GM21360 (cell line): ENCODE results near the gene AP5M1.
"Not testable (repeated sequence)": the region's sequence is repeated elsewhere in the genome, so short reads cannot be mapped to it uniquely, and the experiment has no call there.

ENCODE experiments used
- ATAC-seq: cut with Tn5 transposase; IDR thresholded peaks from one replicate; pipeline ENCODE4 v1.9.1; 2021; ENCODE audit warnings: mild to moderate bottlenecking, moderate library complexity; ENCODE audit not compliant: unreplicated experiment

Gene AP5M1, protein sequence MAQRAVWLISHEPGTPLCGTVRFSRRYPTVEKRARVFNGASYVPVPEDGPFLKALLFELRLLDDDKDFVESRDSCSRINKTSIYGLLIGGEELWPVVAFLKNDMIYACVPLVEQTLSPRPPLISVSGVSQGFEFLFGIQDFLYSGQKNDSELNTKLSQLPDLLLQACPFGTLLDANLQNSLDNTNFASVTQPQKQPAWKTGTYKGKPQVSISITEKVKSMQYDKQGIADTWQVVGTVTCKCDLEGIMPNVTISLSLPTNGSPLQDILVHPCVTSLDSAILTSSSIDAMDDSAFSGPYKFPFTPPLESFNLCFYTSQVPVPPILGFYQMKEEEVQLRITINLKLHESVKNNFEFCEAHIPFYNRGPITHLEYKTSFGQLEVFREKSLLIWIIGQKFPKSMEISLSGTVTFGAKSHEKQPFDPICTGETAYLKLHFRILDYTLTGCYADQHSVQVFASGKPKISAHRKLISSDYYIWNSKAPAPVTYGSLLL

DNA sequence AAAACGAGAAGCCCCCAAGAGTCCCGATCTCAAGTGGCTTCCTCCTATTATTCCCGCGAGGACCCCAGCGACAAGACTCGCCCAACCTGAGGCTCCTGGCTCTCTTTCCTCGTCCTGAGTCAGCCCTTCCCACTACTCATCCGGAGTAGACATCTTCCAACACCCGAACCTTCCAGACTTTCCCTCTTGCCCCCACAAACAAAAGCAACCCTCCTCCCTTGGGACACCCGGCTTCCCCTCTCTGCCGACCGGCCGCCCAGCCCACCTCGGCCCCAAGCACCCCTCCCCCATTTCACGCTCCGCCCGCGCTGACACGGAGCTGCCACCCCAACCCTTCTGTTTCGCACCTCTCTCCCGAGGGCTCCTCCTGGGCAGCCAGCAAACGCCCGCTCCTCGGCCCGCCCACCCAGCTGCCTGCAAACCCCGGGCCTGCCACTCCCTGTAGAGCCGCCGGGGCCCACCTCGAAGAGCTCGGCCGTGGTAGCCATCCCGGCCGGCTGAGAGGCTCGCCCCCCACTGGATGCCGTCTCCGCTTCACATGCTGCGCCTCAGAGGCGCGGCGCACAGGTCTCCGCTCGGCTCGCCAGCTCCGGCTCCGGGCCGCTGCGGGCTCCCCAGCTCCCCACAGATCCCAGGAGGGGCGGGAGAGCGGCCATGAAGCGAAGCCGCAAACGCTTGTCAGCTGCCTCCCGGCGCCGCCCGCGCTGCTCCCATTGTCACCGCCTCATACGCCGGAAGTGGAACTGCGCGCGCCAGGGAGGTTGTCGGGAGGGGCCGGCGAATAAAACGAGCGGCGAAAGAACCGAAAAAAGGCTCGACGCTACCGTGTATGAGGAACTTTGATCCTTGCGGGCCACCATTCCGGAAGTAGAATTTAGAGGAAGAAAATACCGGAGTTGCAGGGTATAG, at the start of gene AP5M1, which contains the start of gene EXOC5:
TSS of gene AP5M1 (plus strand) at position 811 of the 909 bp plus-strand sequence. CDS start 344 bp downstream, outside the sequence.
TSS of gene EXOC5 (minus strand) at position 745 of the 909 bp plus-strand sequence. CDS start at position 488, 257 bp downstream.
- ATAC-seq = peak; percentile 88

DNA sequence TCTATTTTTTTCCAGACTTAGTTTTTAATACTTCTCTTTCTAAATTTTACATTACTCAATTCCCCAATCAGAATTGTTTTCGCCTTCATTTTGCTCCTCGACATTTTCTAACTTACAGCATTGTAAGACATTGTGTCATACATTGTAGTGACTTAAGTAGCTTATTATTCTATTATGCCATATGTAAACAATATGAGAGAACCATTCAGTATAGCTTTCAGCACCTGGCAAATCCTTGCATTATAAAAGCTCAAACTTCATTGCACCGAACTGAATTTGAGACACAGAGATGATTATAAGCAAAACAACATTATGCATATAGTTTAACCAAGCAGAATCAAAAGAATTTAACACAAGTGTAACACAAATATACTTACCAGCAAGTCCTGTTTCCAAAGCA, 46.8 kb upstream of the AP5M1 start:
- ATAC-seq = no peak

DNA sequence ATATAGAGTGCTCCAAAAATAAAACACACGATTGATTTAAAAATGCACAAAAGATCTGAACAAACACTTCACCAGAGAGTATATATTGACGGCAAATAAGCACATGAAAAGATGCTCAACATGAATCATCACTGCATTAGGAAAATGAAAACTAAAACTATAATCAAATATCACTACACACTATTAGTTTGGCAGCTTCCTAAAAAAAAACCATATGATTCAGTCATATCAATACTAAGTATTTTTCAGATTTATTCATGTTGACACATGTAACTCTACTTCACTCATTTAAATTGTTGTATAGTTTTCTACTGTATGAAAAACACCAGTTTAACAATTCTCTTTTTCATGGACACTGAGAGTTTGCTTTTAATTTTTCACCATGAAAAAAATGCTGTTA, 41.7 kb upstream of the AP5M1 start:
- ATAC-seq = no peak

DNA sequence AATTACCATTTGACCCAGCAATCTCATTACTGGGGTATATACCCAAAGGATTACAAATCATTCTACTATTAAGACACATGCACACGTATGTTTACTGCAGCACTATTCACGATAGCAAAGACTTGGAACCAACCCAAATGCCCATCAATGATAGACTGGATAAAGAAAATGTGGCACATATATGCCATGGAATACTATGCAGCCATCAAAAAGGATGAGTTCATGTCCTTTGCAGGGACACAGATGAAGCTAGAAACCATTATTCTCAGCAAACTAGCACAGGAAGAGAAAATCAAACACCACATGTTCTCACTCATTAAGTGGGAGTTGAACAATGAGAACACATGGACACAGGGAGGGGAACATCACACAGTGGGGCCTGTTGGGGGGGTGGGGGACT, 40.5 kb upstream of the AP5M1 start:
- not testable (repeated sequence) for ATAC-seq

DNA sequence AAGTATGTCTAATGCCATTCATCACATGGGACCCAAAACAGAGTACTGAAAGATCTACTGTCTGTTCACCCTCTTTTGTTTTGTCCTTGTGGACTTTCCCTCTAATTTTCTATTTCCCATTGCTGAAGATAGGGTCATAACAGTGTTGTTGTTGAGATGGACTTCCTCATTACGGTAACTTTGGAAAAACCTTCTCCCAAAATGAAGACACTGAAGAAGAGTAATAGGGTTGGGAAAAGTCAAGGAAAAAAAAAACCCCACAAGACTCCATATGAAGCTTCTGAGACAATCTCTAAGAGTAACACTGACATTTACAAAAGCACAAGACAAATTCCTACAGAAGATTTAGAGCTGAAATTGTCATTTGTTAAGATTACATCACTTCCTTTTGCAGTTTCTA, 36.8 kb upstream of the AP5M1 start:
- ATAC-seq = no peak

DNA sequence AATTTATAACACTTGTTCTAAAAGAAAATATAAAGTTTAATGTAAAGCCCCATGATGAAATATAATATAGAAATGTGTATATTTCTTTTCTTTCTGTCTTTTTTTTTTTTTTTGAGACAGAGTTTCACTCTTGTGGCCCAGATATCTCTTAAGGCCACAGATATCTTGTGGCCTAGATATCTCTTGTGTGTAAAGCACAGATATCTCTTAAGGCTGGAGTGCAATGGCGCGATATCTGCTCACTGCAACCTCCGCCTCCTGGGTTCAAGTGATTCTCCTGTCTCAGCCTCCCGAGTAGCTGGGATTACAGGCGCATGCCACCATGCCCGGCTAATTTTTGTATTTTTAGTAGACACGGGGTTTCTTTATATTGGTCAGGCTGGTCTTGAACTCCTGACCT, 28.7 kb upstream of the AP5M1 start:
- ATAC-seq = not testable (repeated sequence)

DNA sequence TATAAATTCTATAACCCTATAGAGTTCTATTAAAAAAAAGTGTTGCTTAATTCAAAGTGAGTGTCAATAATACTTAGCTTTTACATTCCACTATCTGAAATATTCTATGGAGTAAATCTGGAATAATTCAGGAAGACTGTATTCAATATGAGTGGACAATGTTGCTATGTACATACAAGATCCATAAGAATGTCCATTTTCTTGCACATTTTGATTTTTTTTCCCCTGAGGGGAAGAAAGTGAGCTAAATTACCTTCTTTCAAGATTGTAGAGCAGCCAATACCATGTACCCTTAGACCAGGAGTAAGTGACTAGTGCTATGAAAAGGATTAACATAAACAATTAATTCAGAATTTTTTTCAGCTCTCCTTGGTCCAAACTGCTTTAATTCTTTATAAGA, 25.5 kb upstream of the AP5M1 start:
- no peak for ATAC-seq

DNA sequence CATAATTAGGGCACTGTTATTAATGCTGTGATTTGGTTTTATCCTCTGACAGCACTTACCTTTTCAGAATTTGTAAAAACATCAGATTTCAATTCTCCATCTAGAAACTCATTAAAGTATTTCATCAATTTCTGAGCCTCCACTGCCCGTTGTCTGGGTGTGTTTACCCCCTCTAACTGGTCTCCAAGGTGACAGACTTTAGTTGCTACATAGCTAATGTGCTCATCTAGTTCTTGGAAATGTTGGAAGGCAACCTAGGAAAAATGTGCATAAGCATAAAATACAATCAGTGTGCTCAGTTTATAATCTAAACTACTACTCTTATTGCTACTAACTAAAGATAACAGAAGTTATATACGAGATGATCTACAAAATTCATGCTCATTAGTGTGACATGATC, 24.7 kb upstream of the AP5M1 start:
- ATAC-seq = no peak

DNA sequence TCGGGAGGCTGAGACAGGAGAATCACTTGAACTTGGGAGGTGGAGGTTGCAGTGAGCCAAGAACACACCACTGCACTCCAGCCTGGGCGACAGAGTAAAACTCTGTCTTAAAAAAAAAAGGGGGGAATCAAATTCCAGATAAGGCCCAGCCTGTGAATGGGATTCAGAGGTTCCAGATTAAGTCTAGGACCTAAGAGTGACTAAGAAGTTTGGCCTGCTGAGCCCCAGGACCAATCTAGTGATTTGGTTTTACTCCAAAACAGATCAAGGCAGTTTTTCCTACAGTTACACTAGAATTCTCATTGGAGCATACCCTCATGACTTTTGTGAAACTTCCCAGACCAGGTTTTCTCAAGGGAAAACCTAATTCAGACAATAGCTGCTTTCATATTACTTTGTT, 22.8 kb upstream of the AP5M1 start:
- no peak for ATAC-seq

DNA sequence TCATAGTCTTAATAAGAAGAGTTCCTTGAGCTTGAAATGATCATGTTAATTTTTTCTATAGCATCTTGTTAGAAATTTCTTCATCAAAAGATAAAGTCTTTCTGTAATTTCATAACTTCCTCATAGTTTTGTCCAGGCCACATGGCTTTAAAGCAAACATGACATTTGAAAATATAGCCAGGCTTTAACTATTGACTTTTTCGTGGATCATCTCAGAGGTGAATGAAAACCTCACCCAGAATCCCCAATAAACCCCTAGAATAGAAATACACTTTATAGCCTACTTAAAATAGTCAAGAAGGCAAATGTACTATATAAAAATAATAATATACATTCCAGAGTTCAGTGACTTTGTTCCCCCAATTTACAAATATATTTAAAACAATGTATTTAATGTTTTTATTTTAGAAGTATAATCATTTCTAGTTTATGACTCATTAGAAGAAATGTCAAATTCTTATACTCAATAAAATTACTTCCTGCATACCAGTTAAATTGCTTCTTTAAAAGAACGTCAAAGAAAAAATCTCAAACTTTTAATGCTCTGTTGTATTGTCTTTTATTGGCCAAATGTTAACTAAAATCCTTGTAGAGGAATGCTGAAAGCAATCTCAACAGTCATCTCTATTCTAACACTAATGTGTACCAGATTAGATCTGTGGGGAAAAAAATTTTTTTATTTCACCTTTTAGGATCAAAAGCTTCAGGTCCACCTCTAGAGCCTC, 21.7 kb upstream of the AP5M1 start:
- no peak for ATAC-seq

DNA sequence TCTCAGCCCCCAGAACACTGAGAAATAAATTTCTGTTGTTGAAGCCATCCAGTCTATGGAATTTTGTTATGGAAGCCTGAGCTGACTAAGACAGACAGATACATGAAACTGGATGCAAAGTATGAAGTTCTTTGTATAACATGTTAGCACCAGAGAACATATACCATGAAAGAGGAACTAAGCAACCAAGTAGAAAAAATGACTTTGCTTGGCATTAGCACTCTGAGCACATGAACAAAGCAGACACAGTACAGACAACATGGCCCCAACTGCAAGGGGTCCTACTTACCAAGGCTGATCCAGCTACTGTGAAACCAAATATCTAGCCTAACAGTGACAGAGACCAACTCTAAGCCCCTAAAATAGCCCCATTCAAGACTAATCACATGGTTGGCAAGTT, 13.9 kb upstream of the AP5M1 start:
- ATAC-seq = peak; percentile 82

DNA sequence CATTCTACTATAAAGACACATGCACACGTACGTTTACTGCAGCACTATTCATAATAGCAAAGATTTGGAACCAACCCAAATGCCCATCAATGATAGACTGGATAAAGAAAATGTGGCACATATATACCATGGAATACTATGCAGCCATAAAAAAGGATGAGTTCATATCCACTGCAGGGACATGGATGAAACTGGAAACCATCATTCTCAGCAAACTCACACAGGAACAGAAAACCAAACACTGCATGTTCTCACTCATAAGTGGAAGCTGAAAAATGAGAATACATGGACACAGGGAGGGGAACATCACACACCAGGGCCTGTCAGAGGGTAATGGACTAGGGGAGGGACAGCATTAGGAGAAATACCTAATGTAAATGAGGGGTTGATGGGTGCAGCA, 10.6 kb upstream of the AP5M1 start:
- not testable (repeated sequence) for ATAC-seq

DNA sequence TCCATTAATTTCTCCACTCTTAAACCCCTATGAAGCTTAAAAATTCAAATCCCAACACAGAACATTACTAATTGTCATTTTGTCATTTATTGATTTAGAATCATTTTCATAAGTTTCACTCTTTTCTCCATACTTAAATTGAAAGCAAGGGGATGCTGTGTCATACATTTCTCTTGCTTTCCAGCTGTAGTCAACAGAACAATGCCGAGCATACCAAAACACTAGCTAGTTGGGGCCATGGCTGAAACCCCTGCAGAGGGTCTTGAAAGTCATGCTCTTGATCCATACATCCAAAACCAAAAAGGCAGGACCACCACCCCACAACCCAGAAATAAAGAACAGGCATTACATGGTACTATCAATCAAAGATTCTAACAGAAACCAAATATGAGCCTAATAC, 9.1 kb upstream of the AP5M1 start:
- no peak for ATAC-seq

DNA sequence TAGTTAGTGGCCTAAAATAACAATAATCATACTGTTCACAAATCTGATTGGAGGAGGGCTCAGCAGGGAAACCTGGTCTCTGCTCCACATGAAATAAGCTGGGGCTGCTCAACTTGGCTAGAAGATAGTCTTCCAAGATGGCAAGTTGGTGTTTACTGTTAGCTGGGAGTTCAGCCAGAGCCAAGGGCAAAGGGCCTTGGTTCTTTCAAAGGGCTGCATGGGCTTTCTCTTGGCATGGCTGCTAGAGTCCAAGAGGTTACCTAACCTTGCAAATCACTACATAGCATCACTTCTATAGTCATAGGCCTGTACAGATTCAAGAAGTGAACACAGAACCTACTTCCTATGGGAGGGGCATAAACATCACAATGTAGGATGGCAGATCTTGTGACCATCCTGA, 7.2 kb upstream of the AP5M1 start:
- ATAC-seq = no peak

DNA sequence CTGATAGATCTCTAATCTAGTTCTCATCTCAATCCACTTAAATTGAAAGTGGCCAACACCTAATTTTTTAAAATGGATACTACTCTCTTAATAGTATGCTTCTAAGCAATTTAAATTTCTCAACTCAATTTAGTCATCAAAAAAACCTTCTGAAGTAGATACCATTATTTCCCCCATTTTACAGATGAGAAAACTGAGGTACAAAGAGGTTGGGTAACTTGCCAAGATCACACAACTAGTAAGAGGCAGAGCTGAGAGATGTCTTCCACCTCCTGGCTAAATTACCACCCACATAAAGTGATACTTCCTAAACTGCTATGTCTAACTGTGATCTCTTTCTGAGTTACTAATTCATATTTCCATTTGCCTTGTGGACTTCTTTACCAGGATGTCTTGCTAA, 6.7 kb upstream of the AP5M1 start:
- no peak for ATAC-seq

DNA sequence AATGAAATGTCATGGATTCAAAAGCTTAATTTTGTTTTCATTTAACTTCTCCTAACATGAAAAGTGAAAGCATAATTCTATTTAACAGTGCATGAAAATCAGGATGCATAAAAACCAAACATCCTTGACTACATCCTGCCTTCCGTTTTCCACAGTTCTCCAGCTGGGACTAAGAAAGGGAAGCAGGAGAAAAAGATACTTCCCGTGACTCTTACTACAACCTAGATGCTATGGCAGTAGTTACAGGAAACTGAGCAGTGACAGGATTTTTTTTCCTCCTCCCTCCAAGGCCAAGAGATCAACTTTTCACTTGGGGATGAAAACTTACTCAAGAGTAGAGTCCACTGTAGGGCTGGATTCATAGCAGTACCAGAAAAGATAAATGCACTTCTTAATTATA, 2.7 kb upstream of the AP5M1 start:
- ATAC-seq = no peak

DNA sequence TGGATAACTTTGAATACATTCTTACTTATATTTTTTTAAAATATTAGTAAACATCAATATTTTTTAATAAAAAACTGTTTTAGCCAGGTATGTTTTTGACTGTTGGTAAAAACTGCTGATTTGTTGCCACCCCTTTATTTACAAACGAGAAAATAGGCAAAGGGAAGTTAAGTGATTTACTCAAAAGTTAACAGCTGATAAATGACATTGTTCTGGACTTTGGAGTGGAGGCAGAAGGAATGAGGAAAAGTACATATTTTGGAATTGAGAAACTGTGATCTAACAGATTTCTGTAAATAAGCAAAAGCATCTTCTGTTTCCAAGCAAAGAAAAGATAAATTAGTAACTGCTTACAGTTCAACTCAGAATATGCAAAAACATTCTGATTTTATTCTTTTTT, 4.5 kb downstream of the AP5M1 start:
- ATAC-seq = no peak

DNA sequence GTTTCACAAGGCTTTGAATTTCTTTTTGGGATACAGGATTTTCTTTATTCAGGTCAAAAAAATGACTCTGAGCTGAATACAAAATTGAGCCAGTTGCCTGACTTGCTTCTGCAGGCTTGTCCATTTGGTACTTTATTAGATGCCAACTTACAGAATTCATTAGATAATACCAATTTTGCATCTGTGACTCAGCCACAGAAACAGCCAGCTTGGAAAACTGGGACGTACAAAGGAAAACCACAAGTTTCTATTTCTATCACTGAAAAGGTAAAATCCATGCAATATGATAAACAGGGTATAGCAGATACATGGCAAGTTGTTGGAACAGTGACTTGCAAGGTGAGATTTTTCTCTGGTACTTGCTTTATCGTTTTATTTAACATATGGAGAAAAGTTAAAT, 5.8 kb downstream of the AP5M1 start:
- ATAC-seq = no peak

DNA sequence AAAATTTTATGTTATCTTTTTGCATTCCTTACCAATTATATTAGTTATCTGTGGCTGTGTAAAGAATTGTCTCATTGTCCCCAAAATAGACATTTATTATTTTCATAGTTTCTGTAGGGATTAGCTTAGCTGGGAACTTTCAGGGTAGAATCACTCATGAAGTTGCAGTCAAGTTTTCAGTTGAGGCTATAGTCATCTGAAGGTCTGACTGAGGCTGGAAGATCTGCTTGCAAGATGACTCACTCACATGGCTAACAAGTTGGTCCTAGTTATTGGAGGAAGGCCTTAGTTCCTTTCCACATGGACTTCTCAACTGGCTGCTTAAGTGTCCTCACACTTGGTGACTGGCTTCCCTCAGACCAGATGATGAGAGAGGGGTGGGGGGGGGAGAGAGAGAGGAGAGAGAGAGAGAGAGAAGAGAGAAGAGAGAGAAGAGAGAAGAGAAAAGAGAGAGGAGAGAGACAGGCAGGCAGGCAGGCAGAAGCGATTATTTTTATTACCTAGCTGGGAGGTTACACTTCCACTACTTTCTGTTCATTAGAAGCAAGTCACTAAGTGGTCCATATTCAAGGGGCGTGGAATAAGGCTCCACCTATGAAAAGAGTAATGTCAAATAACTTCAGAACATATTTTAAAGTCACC, 6.4 kb downstream of the AP5M1 start:
- ATAC-seq = no peak

DNA sequence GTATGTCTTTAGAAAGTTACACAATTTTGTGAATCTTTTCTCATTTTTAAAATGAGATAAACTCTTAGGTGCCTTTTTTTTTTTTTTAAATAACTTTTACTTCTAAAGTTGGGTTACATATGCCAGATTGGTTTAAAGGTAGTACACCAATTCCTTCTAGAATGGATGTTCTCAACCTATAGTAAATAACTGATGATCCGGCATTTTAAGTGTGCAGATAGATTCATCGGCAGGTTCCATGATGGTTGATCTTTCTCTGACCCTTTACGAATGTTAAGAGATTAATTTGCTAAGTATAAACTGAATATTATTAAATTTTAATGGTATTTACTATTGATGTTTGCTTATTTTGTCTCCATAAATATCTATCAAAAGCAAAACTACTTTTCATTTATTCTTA, 8.3 kb downstream of the AP5M1 start:
- ATAC-seq = no peak

DNA sequence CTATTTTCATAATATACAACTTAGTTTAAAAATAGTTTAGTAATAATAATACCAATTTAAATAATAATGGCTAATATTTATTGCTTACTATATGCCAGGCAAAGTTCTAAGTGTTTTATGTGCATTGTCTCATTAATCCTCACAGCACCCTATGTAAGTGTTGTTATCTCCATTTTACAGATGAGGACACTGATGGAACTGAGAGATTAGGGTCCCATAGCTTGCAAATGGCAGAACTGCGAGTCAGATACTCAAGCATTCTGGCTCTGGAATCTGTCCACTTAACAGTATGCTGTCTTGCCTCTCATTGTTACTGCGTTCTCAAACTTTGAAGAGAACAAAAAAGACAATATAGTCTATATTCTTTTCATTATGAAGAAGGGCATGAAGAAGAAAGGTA, 19.0 kb downstream of the AP5M1 start:
- ATAC-seq = no peak
